Measurements from ENCODE around the gene EFHC1. TPM values are rescaled to one million over a fixed set of nuclear protein-coding genes. Genes with fewer than 3 reads are reported as not detected.
A peak's percentile ranks its signal among the peaks of the same experiment; 100 is the strongest.

Gene EFHC1
- total RNA-seq, 1 donor from 2014 or later, result 9.6 TPM

DNA sequence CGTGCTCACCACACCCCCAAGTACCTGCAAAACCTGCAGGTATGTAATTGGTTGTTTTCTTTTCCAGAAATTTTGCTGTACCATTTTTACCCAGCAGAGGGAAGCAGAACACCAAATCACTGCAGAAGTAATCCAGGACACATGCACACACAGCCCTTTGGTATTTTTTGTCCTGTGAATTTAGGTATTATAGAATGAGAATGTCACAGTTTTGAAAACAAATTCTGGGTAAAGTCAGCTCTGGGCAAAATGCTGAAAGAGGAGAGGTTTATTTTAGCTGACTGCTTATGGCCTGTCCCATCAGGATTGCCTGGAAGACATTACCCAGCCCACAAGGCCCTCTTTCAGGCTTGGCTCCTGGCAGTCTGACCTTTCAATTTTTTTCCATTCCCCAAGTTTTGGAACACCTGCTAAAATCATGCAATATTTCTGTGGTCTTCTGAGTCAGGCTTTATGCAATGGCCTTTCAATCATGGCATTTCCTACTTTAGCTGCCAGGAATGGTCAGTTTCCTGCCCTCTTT lies 3.5 kb upstream of the EFHC1 start:
- Mint-ChIP-seq H3K27me3 (ENCODE audit: low read depth) (no peaks in the 10 kb centered on the region), H3K36me3 (ENCODE audit: low read depth) (no peaks in the 10 kb centered on the region), H3K9me3 (ENCODE audit: low read depth) (no peaks in the 10 kb centered on the region), H3K4me3 (ENCODE audit: unreplicated experiment) (no peak overlapping the region), H3K4me1 (ENCODE audit: low read depth) (peaks cover 44% of the 10 kb centered on the region), H3K27ac (ENCODE audit: unreplicated experiment) (peak overlapping the region; percentile 68)
- DNase-seq (ENCODE audit: low spot score), result no peak
- TF ChIP-seq CTCF (IDR thresholded peaks at IDR 0.05), result peak; percentile 98

DNA sequence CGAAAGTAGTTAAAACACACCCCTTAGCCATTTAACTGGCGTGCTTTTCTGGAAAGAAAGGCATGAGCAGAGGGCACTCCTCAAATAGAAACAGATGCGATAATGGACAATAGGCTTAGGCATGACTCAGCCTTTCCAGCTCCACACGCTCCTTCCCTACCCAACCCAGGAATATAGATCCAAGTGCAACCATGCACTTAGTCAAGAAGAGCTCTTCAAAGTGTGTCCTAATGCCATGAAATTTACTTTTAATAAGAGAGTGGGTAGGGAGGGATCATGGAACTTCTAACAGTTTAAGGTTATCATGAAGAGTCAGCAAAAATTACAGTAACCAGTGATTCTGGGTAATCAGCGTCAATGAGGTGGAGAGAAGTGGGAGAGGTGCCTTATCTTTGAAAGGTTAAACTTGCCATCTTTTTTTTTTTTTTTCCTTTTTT lies 2.4 kb upstream of the EFHC1 start:
- no peak overlapping the region for H3K4me3 Mint-ChIP-seq (ENCODE audit: unreplicated experiment)
- peaks cover 41% of the 10 kb centered on the region for H3K4me1 Mint-ChIP-seq (ENCODE audit: low read depth)

DNA sequence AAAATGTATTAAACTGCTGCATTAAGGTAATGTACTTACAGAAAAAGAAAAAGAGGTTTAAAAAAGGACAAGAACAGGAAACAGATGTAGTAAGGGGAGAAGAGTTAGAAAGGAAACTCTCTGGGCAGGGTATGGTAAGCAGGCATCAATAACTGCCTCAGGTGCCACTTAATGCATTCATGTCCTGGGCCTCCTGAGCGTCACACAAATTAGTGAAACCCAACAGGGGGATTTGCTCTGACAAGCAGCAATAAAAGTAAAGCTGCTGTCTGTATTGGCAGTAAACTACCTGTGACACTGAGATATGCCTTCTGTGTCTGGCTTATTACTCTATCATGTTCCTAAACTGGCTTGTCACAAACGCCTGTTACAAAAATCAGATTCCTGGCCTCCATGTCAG lies 1.5 kb upstream of the EFHC1 start:
- H3K4me1 Mint-ChIP-seq (ENCODE audit: low read depth), result peaks cover 48% of the 10 kb centered on the region
- no peak for TF ChIP-seq CTCF (IDR thresholded peaks at IDR 0.05)
- no peaks in the 10 kb centered on the region for H3K9me3 Mint-ChIP-seq (ENCODE audit: low read depth)
- DNase-seq (ENCODE audit: low spot score), result no peak
- no peaks in the 10 kb centered on the region for H3K27me3 Mint-ChIP-seq (ENCODE audit: low read depth)
- no peaks in the 10 kb centered on the region for H3K36me3 Mint-ChIP-seq (ENCODE audit: low read depth)
- H3K27ac Mint-ChIP-seq (ENCODE audit: unreplicated experiment), result peak overlapping the region; percentile 61
- no peak overlapping the region for H3K4me3 Mint-ChIP-seq (ENCODE audit: unreplicated experiment)

More for the DNA sequence above, 2.4 kb upstream of the EFHC1 start:
- TF ChIP-seq CTCF (IDR thresholded peaks at IDR 0.05), result no peak
- no peaks in the 10 kb centered on the region for H3K9me3 Mint-ChIP-seq (ENCODE audit: low read depth)
- H3K27ac Mint-ChIP-seq (ENCODE audit: unreplicated experiment), result peak overlapping the region; percentile 68
- DNase-seq (ENCODE audit: low spot score), result no peak
- H3K27me3 Mint-ChIP-seq (ENCODE audit: low read depth), result no peaks in the 10 kb centered on the region
- no peaks in the 10 kb centered on the region for H3K36me3 Mint-ChIP-seq (ENCODE audit: low read depth)

DNA sequence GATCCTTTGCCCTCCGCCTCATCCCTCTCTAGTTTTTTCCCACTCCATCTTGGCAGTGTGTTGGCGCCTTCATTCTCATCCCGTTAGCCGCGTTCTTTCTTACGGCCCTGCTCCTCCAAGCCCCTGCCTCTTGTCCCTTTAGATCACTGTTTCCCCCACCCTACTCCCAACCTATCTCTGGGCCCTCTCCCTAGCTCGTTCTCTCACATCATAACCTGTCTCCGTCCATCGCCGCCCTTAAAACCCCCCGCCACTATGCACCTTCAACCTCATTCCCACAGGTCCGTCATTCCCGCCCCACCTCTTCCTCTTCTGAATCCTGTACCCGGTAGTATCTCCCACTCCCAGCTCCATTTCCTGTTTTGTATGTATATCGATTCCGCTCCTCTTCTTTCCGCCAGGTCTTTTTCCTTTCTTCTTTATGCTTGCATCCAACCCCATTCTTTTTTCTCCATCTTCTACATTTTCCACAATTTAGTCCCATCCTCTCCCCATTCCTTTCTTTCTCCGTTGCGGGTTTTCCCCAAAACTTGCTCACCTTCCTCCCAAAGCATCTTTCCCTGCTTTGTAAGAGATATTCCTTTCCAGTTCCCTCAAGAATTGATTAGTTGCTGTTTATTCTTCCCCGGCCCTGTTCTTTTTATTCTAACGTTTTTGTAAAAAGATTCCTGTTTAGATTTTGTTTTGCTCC lies 671 bp downstream of the EFHC1 start:
- H3K27me3 Mint-ChIP-seq (ENCODE audit: low read depth), result no peaks in the 10 kb centered on the region
- H3K36me3 Mint-ChIP-seq (ENCODE audit: low read depth), result no peaks in the 10 kb centered on the region
- no peaks in the 10 kb centered on the region for H3K9me3 Mint-ChIP-seq (ENCODE audit: low read depth)
- DNase-seq (ENCODE audit: low spot score), result no peak
- no peak overlapping the region for H3K27ac Mint-ChIP-seq (ENCODE audit: unreplicated experiment)
- H3K4me1 Mint-ChIP-seq (ENCODE audit: low read depth), result peaks cover 59% of the 10 kb centered on the region
- no peak overlapping the region for H3K4me3 Mint-ChIP-seq (ENCODE audit: unreplicated experiment)
- no peak for TF ChIP-seq CTCF (IDR thresholded peaks at IDR 0.05)

GRCh38 chr6:52422156-52422555 lies 2.0 kb downstream of the EFHC1 start:
- H3K36me3 Mint-ChIP-seq (ENCODE audit: low read depth), result no peaks in the 10 kb centered on the region
- no peak overlapping the region for H3K27ac Mint-ChIP-seq (ENCODE audit: unreplicated experiment)
- no peak for DNase-seq (ENCODE audit: low spot score)
- no peak for TF ChIP-seq CTCF (IDR thresholded peaks at IDR 0.05)
- no peaks in the 10 kb centered on the region for H3K27me3 Mint-ChIP-seq (ENCODE audit: low read depth)
- no peak overlapping the region for H3K4me3 Mint-ChIP-seq (ENCODE audit: unreplicated experiment)
- H3K9me3 Mint-ChIP-seq (ENCODE audit: low read depth), result no peaks in the 10 kb centered on the region
- H3K4me1 Mint-ChIP-seq (ENCODE audit: low read depth), result peaks cover 46% of the 10 kb centered on the region
